ENCODE data around the gene F11. TPM values are rescaled to one million over a fixed set of nuclear protein-coding genes. Genes with fewer than 3 reads are reported as not detected.

Gene F11
- total and polyA plus RNA-seq, 9 of the 15 experiments (the other 6 are each of a cell fraction or from before 2014, with no cell fraction given), result not detected

- no peaks in the 10 kb centered on the region for H4K20me1 ChIP-seq (replicated peaks; ENCODE audit: control insufficient read depth, insufficient read depth, low read length)
- DNase-seq (ENCODE audit: extremely low read depth in 1 of 4, low spot score in 3 of 4) (no peak), FAIRE-seq (no peak), ATAC-seq (no peak)
- H3K4me1 ChIP-seq (replicated peaks in 1 of 2; ENCODE audit: control insufficient read depth in 2 of 2, insufficient read depth in 2 of 2, low read length in 2 of 2), result no peaks in the 10 kb centered on the region
- ChIA-PET POLR2A (no interaction called here), CTCF (ENCODE audit: low intra/inter-chr PET ratio) (no interaction called here)
- peaks cover 21 to 39% of the 10 kb centered on the region in 2 experiments for H3K27me3 ChIP-seq (ENCODE audit: control insufficient read depth in 2 of 2, insufficient read depth in 2 of 2, low read length in 2 of 2)
- H3K36me3 ChIP-seq (ENCODE audit: control insufficient read depth, insufficient read depth, low read length), result no peaks in the 10 kb centered on the region
- H3K27ac ChIP-seq (ENCODE audit: extremely low read depth, low read depth, low read length), result no peak overlapping the region
- no peak overlapping the region for H3K4me3 ChIP-seq
- H3K4me2 ChIP-seq (ENCODE audit: insufficient read depth, low read length), result no peak overlapping the region
- WGBS (ENCODE audit: insufficient coverage, low coverage, missing lambda C conversion rate), result 2% methylated on average over 12 of the region's 12 CpGs
- no peak overlapping the region for H2AFZ ChIP-seq (ENCODE audit: low read depth, low read length)
- BruUV-seq (replicated peaks), result no TSS peak
- no peaks in the 10 kb centered on the region for H3K9me1 ChIP-seq (ENCODE audit: control insufficient read depth, insufficient read depth, low read length)
- H3K9me3 ChIP-seq (replicated peaks; ENCODE audit: control insufficient read depth, insufficient read depth, low read depth, low read length), result no peaks in the 10 kb centered on the region
- no peaks in the 10 kb centered on the region for H3K79me2 ChIP-seq (ENCODE audit: control insufficient read depth, insufficient read depth, low read length)
- intact Hi-C loops (cut with micrococcal nuclease), result no loop called here
- H3K9ac ChIP-seq (ENCODE audit: insufficient read depth in 1 of 2, low read depth in 2 of 2, low read length in 2 of 2), result no peak overlapping the region
- in situ Hi-C loops (cut with MboI), result no loop called here
- TF ChIP-seq ZNF232 (CRISPR knock-in tag; IDR thresholded peaks at IDR 0.05) (no peak), ZKSCAN8 (CRISPR knock-in tag; IDR thresholded peaks at IDR 0.05) (no peak), TSC22D4 (tag; IDR thresholded peaks at IDR 0.05) (no peak), PURB (CRISPR knock-in tag; IDR thresholded peaks at IDR 0.05; ENCODE audit: low read depth) (no peak), SRSF7 (optimal IDR thresholded peaks at IDR 0.05; ENCODE audit: low read depth, low read length) (no peak), ZNF311 (CRISPR knock-in tag; IDR thresholded peaks at IDR 0.05) (no peak), NELFE (IDR thresholded peaks at IDR 0.05; ENCODE audit: insufficient read depth, insufficient read length) (no peak)
- TF ChIP-seq, protein P1, sequence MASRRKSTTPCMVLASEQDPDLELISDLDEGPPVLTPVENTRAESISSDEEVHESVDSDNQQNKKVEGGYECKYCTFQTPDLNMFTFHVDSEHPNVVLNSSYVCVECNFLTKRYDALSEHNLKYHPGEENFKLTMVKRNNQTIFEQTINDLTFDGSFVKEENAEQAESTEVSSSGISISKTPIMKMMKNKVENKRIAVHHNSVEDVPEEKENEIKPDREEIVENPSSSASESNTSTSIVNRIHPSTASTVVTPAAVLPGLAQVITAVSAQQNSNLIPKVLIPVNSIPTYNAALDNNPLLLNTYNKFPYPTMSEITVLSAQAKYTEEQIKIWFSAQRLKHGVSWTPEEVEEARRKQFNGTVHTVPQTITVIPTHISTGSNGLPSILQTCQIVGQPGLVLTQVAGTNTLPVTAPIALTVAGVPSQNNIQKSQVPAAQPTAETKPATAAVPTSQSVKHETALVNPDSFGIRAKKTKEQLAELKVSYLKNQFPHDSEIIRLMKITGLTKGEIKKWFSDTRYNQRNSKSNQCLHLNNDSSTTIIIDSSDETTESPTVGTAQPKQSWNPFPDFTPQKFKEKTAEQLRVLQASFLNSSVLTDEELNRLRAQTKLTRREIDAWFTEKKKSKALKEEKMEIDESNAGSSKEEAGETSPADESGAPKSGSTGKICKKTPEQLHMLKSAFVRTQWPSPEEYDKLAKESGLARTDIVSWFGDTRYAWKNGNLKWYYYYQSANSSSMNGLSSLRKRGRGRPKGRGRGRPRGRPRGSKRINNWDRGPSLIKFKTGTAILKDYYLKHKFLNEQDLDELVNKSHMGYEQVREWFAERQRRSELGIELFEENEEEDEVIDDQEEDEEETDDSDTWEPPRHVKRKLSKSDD (conservative IDR thresholded peaks at IDR 0.05; ENCODE audit: low read length), result no peak
- TF ChIP-seq, protein P2, sequence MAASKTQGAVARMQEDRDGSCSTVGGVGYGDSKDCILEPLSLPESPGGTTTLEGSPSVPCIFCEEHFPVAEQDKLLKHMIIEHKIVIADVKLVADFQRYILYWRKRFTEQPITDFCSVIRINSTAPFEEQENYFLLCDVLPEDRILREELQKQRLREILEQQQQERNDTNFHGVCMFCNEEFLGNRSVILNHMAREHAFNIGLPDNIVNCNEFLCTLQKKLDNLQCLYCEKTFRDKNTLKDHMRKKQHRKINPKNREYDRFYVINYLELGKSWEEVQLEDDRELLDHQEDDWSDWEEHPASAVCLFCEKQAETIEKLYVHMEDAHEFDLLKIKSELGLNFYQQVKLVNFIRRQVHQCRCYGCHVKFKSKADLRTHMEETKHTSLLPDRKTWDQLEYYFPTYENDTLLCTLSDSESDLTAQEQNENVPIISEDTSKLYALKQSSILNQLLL (CRISPR knock-in tag; IDR thresholded peaks at IDR 0.05; ENCODE audit: borderline replicate concordance), result no peak
Observed at GRCh38 chr4:186260504-186261448, 5.2 kb upstream of the F11 start.
